H1 (cell line): ENCODE results near the gene CST7. TPM values are rescaled to one million over a fixed set of nuclear protein-coding genes. Genes with fewer than 3 reads are reported as not detected.

ENCODE experiments used
- HDAC6 ChIP-seq: IDR thresholded peaks from one replicate; pipeline ENCODE4 v1.7.1; 2012; ENCODE audit warnings: low read depth, mild to moderate bottlenecking, inconsistent platforms, low read length, moderate library complexity
- RAD21 ChIP-seq, 2 experiments: IDR thresholded peaks in 1 of 2; conservative IDR thresholded peaks in 1 of 2; 2 replicates each; pipeline ENCODE4 v1.6.1; 2011; ENCODE audit warnings: low read depth in 2 of 2, low read length in 2 of 2, improper control_type of control experiment in 1 of 2, inconsistent platforms in 1 of 2, mild to moderate bottlenecking in 1 of 2, moderate library complexity in 1 of 2
- polyA plus RNA-seq, 7 experiments: library from polyadenylated mRNA; depleted of rRNA in 3 of 7; stranded (reverse) in 5 of 7; unstranded in 2 of 7; fragments of >200 nt in 5 of 7; fragments of 200-250 nt in 2 of 7; gene quantifications; 1 replicate in 5 of 7; 2 replicates in 1 of 7; 4 replicates in 1 of 7; pipeline versions ENCODE4 v1.2.1 to v1.2.3, GENCODE V29; 2011 to 2013; ENCODE audit warnings: missing spikeins in 2 of 7, mixed read lengths in 2 of 7
- total RNA-seq: library from RNA; stranded (reverse); fragmentation: NEBNext Ultra II Directional; extraction: Animal tissue kit (Norgen Biotek cat#: 25700); gene quantifications from 2 replicates; pipeline ENCODE4 v1.2.1, GENCODE V29; 2021

The CST7 gene
- total and polyA plus RNA-seq, 2 of the 8 experiments (the other 6 are each of a cell fraction or from before 2014, with no cell fraction given): not detected

- no peak for TF ChIP-seq HDAC6
- no peak for TF ChIP-seq RAD21 (IDR thresholded peaks at IDR 0.05 in 1 of 2, conservative IDR thresholded peaks at IDR 0.05 in 1 of 2; ENCODE audit: low read depth in 2 of 2, low read length in 2 of 2)
Observed at GRCh38 chr20:24942679-24943078, 6.4 kb upstream of the CST7 start (continued).
